Right lobe of liver (tissue), 4 donors: ENCODE results near the gene KIF1A.

Source experiments
- POLR2A ChIP-seq: fragments of 450-650 bp; IDR thresholded peaks from one replicate; pipeline ENCODE4 v1.6.1; 2017; ENCODE audit warnings: antibody characterized with exemption, mild to moderate bottlenecking
- TF ChIP-seq, protein P1 (sequence below), 4 donors: fragments of 200-600 bp in 3 of 4; fragments of 450-650 bp in 1 of 4; IDR thresholded peaks; one replicate each; pipeline versions ENCODE4 v1.5.1 to v1.8.0; 2016 to 2022; ENCODE audit warnings: antibody characterized with exemption in 4 of 4, mild to moderate bottlenecking in 2 of 4
- donor health status: DM: no; HTN: no; CAD: no.
- donor health status: DM: no; HTN: no; CAD: no.
- donor health status: DM: no; HTN: yes; CAD: no.

- TF ChIP-seq, protein P1, sequence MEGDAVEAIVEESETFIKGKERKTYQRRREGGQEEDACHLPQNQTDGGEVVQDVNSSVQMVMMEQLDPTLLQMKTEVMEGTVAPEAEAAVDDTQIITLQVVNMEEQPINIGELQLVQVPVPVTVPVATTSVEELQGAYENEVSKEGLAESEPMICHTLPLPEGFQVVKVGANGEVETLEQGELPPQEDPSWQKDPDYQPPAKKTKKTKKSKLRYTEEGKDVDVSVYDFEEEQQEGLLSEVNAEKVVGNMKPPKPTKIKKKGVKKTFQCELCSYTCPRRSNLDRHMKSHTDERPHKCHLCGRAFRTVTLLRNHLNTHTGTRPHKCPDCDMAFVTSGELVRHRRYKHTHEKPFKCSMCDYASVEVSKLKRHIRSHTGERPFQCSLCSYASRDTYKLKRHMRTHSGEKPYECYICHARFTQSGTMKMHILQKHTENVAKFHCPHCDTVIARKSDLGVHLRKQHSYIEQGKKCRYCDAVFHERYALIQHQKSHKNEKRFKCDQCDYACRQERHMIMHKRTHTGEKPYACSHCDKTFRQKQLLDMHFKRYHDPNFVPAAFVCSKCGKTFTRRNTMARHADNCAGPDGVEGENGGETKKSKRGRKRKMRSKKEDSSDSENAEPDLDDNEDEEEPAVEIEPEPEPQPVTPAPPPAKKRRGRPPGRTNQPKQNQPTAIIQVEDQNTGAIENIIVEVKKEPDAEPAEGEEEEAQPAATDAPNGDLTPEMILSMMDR (IDR thresholded peaks at IDR 0.05), result no peak
- TF ChIP-seq POLR2A, result no peak
Observed at GRCh38 chr2:240865391-240865790, 45.4 kb upstream of the KIF1A start.
